Adrenal gland (tissue), 5 donors: ENCODE data around the gene MCTP1.

Source experiments
- CTCF ChIP-seq, 6 experiments: fragments of 450-650 bp in 4 of 6; fragments of 200-600 bp in 2 of 6; sonication (generic) in 1 of 6; IDR thresholded peaks; 1 replicate in 5 of 6; 2 replicates in 1 of 6; pipeline versions ENCODE4 v1.5.1 to v1.8.0; 2016 to 2021; ENCODE audit warnings: antibody characterized with exemption in 6 of 6, mild to moderate bottlenecking in 2 of 6, moderate library complexity in 1 of 6
- POLR2A ChIP-seq, 2 donors: fragments of 450-650 bp; IDR thresholded peaks; one replicate each; pipeline ENCODE4 v1.6.1; 2017; ENCODE audit warnings: antibody characterized with exemption in 2 of 2, mild to moderate bottlenecking in 2 of 2, moderate library complexity in 1 of 2
- donor health status: DM: no; HTN: no; CAD: no.

- TF ChIP-seq CTCF (IDR thresholded peaks at IDR 0.05): no peak
- TF ChIP-seq POLR2A (IDR thresholded peaks at IDR 0.05): no peak
These were observed 55.2 kb downstream of the MCTP1 start for GRCh38 chr5:95229646-95230045.
